Activated CD8-positive, alpha-beta memory T cell treated with anti-CD3 and anti-CD28 coated beads, Interleukin-2, amount 50 U/mL, for 24 hours (primary cell): ENCODE results near the gene FAM117A.
"Not testable (repeated sequence)": the region's sequence is repeated elsewhere in the genome, so short reads cannot be mapped to it uniquely, and the experiment has no call there.

ENCODE experiments used
- DNase-seq: peaks from one replicate; pipeline ENCODE4 v3.0.0-alpha.2; 2020; ENCODE audit errors: extremely low read depth

The FAM117A gene

DNA sequence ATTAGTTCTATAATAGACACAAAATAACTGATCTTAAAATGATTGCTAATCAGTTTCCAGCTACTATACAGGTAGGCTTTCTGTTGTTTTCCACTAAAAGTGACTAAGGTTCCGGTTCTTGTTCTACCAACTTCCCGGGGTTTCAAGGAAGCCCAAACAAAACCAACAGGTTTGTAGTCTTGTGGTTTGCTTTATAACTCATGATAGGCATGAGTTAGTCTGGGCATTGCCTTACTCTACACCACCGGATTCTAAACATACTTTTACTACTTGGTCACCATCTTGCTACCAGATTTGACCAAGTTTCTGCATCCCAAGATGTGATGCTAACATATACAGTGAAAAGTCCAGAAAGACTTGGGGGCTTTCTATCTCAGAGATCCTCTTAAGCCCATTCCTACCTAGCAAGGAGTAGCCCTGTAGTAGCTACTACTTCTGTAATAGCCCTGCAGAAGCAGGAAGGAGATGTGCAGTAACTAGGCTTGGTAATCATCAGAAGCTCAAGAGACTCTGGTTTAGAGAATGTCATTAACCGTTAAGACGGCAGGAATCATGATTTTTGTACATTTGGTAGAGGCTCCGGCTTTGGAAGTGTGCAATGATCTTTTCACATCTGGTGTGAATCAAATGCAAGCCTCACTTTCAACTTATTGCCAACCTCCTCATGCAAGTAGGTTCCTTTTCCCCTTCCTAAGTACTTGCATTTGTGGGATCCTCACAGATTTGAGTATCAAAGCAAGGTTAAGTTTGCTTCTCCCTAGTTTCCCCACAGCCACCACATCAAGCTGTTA, 1.6 kb downstream of the FAM117A start:
- DNase-seq = no peak

DNA sequence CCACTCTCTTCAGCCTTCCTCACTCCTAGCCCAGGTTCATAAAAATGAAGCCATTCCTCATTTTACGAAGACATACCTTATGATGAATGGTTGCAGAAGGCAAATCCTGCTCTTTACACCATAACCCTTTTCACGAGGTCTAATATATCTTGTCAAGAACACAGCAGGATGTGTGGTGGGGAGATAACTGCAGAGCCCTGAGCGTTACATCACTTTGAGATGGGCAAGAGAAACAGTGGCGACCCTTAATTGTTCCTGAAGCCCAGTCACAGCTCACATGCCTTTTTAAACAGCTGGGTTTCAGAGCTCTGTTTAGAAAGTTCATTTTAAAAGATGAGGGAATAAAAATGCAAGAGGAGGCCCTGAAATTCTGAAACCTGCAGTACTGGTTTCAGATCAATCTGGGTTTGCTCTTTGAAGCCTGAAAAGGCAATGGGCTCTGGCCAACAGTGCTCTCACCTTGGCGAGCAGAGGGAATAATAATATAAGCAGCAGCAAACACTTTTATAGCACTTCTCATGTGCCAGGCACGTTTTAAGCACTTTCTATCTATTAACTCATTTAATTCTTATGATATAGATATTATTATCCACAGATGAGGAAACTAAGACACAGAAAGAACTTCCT, 2.9 kb downstream of the FAM117A start:
- no peak for DNase-seq

DNA sequence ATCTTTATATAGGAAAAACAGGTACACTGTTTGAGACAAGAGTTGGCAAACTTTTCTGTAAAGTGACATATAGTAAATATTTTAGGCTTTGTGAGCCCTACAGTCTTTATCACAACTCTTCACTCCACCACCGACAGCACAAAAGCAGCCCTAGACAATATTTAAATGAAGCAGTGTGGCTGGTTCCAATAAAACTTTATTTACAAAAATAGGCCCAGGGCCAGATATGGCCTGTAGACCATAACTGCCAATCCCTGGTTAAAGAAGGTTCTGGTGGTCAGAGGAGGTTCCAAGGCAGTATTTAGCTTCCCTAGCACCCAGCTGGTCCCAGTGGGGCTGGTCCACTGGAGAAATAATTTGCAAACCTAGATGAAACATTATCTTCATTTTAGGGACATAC, 3.6 kb downstream of the FAM117A start:
- no peak for DNase-seq

DNA sequence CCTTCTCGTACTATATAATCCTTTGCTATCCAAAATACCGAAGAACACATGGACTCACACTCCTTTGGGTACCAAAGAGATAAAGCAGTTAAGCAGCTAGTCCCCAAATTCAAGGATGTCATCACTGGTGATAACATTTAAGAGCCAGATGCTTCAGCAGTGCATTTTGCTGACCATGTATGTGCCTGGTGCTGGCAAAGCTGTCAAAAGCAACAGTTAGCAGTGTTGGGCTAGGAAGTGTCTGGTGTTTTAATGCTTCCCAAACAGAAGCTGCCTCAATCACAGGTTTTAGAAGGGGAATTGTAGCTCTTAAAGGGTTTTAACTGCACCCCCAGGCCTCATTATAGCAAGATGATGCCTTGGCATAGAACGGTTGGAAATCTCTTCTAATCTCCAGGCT, 4.7 kb downstream of the FAM117A start:
- no peak for DNase-seq

DNA sequence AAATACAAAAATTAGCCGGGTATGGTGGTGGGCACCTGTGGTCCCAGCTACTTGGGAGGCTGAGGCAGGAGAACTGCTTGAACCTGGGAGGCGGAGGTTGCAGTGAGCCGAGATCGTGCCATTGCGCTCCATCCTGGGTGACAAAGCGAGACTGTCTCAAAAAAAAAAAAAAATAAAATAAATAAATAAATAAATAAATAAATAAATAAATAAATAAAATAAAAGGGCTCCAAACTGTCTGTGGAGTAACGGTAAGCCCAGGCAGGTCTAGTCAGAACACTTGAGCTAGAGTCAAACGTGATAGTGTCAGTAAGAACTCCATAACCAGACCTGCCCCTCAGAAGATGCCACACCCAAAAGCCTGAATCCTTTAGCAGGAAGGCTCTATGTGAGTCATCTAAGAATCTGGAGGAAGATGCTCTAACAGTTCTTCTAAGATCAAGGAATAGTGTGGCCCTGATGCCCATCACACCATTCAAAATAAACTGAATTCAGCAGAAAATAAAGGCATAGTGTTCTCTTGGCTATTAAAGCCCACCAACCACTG, 5.4 kb downstream of the FAM117A start:
- not testable (repeated sequence) for DNase-seq

DNA sequence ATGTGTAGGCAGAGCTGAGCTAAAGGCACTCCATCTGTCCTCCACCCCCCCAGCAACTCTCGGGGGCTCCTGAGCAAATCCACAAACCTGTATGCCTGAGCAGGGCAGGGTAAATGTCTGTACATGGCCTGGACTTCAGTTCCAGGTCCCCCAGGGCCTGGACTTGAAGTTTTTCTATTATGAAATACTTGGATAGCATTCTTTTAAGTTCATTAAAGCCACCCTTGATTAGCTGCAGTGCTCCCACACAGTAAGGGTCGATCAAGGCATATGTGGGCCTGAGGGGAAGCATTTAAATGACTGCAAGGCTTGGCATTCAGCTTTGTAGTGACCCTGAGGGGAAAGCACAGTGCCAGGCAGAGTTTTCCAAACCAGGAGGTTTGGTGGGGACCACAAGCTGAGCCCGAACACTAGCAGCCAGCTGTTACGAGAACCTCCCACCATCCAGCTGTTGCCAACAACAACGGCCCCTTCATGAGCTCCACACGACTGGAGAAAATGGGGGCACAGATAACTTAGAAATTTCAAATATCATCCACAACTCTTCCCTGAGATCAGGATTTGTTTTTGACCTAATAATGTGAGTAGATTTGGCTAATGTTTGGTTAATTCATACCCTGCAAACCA, 6.7 kb downstream of the FAM117A start:
- no peak for DNase-seq

DNA sequence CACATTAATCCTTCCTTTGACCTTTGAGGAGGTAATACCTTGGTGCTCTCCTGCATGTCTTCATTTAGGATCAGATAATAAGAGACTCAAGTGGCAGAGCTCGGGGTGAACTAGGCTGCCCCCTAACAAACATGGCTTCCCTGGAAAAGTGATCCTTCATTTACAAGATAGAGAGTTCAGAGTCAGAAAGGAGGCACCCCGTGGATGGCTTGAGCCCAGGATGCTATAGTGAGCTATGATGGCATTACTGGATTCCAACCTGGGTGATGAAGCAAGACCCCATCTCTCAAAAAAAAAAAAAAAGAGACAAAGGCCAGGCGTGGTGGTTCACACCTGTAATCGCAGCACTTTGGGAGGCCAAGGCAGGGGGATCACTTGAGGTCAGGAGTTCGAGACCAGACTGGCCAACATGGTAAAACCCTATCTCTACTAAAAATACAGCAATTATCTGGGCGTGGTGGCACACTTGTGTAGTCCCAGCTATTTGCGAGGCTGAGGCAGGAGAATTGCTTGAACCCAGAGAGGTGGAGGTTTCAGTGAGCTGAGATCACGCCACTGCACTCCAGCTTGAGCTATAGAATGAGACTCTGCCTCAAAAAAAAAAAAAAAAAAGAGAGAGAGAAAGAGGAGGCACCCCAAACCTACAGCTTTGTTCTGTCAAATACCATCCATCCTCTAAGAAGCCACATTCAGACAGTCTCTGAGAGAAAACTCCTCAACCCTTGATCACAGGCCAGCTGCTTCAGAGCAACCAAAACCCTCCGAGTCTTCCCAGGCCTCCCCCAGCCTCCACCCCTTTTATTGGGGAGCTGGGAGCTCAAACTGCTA, 7.4 kb downstream of the FAM117A start:
- no peak for DNase-seq

DNA sequence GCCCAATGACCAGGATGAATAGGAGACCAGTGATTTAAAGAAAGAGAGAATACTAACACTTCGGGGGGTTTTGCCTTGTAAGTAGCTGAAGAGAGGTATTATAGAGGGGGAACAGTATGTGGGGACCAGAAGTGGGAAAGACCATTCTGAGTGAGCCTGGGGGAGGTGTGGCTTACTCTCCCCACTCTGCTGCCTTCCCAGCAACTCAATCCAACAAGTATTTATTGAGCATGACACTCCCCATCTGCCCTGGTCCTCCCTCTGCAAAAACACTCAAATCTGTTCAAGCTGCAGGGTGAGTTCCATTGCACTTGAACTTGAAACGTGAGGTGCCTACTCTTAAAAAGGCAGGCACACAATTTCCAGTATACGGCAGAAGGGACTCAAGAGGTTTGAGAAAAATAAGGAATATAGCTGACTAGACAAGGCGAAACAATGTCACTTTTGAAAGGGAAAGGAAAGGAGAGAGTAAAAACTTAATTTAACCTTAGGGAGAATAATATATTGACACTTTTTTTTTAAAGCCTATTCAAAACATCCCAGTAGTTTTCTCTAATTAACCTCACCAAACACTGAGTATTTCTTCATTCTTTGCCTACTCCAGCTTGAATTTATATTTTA, 8.2 kb downstream of the FAM117A start:
- no peak for DNase-seq

DNA sequence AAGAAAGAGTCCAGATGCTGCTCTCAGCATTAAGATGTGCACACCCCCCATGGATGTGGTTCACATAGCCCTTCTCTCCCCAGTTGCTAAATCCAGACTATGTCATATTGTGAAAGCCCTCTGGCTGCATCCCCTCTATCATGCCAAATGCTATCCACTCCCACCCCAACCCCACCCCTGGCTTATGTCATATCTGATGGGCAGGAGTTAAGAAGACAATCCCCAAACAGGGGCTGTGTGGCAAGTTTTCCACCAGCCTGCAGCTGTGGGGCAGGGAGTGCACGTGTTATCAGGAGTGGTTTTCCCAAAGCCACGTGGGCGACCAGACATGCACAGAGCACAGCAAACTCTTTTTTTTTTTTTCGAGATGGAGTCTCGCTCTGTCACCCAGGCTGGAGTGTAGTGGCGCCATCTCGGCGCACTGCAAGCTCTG, 10.0 kb downstream of the FAM117A start:
- DNase-seq = no peak

DNA sequence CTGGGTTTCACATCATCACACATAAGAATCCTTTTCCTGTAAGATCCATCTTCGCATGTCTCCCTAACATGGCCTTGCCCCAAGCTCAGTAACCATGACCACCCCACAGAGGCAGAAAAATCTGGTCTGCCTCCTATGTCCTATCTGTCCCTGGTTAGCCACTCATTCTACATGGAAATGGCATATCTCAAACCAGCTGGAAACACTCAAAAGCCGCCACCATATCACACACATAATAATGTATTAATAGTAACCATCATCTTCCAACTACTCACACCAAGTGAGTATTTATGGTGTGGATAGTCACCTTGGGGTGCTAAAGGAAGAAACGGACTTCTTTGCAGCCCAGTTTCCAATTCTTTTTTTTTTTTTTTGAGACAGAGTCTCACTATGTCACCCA, 11.4 kb downstream of the FAM117A start:
- no peak for DNase-seq

DNA sequence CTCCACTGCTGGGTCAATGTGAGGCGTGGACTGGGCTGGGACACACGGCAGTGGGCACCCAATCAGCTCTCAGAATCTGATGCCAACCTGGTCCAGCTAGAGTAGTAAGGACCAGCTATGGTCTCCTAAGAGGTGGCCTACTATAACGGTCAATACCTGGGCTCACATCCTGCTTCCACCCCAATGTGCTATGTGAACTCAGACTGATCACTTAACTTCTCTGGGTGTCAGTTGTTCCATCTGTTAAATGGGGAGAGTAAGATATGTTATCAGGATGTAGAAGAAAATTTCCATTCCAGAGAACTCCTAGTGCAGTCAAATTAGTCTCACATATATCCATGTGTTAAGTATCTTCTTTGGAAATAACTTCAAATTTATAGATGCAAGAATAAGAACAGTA, 14.2 kb downstream of the FAM117A start:
- no peak for DNase-seq

DNA sequence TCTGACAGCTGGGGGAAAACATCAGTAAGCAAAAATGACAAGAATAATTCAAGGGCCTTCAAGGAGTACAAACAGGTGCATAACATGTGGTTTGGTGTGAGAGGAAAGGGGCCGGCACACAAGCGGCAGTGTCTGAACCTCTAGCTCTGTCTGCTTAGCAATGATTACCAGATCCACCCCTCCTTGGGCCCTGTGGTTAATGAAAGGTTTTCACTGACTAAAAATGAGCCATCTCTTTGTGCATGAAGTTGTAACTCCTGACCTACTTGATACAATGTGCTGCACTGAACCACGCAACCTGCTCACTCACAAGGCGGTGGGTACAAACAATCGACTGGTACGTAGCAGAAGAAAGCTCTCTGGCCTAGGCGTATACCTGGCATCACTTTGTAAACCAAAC, 15.1 kb downstream of the FAM117A start:
- peak; percentile 38 for DNase-seq

DNA sequence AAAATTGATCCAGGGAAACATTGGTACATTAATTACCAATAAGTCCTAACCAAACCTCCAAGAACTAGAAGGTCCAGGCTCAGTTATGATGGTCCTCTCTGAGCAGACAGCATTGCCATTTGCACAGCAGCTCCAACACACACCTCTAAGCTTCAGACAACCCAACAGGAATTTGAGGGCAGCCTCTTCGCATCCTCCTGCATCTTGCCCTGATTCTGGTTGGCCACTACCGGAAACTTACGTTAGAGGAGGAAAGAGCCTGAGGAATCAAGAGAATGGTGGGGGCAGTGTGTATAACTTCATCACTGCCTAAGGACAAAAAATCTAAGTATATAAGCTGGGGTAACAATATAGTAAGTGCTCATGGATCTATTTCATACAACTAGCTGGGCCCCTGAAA, 15.7 kb downstream of the FAM117A start:
- DNase-seq = no peak

DNA sequence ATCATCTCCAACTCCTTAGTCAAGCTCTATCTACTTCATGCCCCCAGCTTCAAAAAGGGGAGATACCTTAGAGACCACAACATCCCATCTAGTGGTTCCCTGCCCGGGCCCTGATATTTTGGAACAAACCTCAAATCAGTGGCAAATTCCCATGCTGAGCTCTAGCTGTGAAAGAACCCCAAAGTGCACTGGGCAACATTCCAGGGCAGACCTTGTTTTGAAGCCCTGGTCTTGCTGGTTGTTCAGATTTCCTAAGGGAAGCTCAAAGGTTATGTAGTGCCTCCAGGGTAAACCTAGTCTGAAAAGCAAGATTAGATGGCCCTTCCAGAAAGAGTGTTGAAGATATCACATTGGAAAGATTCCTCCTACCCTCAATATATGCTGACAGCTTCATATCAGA, 16.3 kb downstream of the FAM117A start:
- no peak for DNase-seq

DNA sequence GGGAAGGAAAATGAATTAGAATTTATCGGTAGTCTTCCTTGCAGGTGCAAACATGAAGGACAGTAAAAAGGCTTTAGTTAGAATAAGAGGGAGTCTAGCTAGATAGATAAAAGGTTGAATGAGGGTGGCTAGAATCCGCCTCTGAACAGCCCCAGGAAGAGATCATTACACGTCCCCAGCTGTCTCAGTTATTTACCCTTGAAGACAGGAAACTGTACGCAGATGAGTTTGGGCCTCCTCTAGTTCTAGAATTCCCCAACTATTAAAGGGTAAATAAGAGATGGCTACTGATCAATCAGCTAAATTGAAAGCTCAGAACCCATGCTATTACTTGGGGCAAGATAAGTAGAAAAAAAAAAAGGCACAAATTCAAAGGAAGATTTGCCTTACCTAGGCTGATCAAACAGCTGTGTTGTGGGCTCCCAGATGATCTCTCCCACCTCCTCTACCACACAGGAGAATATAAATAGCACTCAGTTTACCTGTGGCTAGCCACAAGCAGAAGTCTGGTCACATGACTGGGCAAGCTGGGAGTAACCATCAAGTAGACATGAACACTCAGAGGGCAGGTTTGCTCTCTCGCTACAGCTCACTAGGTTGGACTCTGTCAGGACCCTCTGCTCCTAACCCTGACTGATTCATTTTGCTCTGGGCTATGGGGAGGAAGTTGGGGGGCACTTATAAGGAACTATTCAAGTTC, 17.0 kb downstream of the FAM117A start:
- no peak for DNase-seq

DNA sequence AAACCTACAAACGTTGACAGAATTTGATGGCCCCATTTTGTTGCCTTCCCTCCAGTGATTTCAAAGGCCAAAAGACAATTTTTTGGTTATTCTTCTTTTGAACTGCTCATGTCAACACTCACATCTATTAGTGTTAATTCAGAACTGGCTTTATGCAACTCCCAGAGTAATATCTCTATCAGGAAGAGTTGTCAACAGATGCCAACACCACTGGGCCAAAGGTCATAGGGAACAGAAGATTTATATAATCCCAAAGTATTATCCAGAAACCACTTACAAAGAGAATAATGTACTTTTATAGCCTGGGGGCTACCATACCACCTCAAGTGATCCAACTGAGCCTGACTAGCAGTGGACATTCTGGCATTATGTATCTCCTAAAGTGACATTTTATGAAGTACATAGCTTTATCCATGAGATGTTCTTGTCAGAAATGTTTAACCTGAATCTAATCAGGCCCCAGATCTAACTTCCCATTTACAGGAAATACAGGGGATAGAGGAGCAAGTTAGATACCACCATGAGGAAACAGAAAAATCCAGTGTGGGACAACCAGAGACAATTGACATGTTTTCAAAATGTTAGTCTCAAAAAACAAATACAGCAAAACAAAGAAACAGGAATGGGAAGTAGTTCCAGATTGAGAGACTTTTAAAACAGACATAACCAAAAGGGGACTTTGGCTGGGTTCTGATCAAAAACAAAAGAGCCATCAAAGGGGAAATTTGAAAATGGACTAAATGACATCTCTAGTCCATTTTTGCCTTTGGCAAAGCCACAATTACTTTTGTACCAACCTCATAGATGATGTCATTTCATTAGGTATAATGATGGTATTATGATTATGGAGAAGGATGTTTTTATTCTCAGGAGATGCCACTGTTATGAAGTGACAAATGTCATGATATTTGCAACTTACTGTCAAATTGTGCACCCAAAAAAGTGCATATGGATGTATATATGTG, 18.5 kb downstream of the FAM117A start:
- DNase-seq = no peak

DNA sequence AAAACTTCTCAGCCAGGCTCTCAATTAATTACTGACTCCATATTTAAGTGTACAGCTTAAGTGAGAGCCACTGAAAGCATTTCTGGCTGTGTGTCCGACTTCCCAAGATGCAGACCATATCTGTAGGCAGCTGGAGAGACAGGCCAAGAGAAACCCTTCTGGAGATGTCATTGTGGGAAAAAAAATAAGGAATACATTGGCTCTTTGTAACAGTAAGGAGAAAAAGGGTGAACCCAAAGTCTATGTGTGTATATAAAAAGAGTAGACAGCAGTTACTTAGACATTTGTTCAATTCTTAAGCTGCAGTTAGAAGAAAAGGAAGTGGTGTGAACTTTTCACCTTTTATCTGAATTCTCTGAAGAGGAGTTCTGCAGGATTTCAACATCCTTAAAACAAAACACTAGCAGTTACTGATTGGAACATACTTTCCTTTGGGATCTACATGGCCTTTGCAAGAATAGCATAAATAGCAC, 21.7 kb downstream of the FAM117A start:
- DNase-seq = no peak

DNA sequence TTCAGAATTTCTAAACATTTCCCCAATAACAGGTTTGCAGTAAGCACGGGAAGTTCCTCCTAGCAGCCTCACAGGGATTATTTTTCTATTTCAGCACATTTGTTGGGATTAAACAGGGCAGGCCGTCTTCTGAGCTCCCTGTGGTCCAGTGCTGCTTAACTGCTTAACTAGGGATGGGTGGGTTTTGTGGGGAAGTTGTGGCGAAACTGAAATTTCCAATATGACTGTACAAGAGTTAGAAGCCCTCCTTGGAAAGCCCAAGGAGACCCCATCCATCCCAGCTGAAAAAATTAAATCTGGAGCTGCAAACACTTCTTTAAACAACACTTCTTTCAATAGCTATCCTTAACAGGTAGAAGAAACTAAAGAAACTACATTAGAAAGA, 22.2 kb downstream of the FAM117A start:
- no peak for DNase-seq

DNA sequence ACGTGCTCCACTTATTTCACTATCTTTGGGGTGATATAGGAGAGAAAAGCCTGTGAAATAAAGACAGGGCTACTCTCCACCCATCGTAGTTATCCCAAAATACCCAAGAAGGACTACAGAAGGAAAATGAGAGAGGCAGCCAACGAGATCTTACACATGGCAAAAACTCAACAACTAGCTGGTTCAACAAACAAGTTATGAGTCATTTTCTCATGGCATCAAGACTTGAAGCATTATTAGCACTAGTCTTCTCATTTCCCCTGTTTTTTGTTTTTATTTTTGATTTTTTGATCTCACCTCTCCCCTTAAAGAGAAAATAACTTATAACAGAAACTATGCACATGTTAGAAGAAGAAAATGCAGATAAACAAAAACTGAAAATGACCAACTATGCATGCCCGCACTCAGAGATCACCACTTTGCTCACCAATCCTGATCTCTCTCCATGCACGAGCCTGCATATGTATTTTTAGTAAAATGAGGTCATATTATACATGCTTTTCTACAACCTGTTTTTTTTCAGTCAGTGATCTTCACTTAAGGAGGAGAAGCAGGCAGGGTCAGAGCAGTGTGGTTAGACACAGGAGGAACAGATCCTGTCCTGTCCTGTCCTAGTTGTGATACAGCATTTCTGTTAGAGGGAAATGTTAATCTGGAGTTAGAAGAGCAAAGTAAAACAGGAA, 22.8 kb downstream of the FAM117A start:
- DNase-seq = no peak
